Stimulated activated CD4-positive, alpha-beta T cell treated with anti-CD3 and anti-CD28 coated beads, Interleukin-2, amount 100 ng/mL, for 24 hours (primary cell): Measurements from ENCODE around the gene ELOVL3.
"Not testable (repeated sequence)": the region's sequence is repeated elsewhere in the genome, so short reads cannot be mapped to it uniquely, and the experiment has no call there.

Source experiments
- DNase-seq, 2 donors: peaks; one replicate each; pipeline ENCODE4 v3.0.0-alpha.2; 2020

ELOVL3 gene, protein sequence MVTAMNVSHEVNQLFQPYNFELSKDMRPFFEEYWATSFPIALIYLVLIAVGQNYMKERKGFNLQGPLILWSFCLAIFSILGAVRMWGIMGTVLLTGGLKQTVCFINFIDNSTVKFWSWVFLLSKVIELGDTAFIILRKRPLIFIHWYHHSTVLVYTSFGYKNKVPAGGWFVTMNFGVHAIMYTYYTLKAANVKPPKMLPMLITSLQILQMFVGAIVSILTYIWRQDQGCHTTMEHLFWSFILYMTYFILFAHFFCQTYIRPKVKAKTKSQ

GRCh38 chr10:102225646-102226541, at the start of gene ELOVL3:
TSS of gene ELOVL3 (plus strand) at chr10:102226299. CDS start at chr10:102226549, 250 bp downstream.
- peak; percentile 82 to 87 for DNase-seq

- DNase-seq: no peak
Observed at GRCh38 chr10:102184606-102185005, 41.5 kb upstream of the ELOVL3 start.

GRCh38 chr10:102185272-102185671, 40.8 kb upstream of the ELOVL3 start:
- no peak for DNase-seq

GRCh38 chr10:102185811-102186527, 40.1 kb upstream of the ELOVL3 start:
- no peak for DNase-seq

- no peak for DNase-seq
Observed at GRCh38 chr10:102188298-102188940, 37.7 kb upstream of the ELOVL3 start.

DNA sequence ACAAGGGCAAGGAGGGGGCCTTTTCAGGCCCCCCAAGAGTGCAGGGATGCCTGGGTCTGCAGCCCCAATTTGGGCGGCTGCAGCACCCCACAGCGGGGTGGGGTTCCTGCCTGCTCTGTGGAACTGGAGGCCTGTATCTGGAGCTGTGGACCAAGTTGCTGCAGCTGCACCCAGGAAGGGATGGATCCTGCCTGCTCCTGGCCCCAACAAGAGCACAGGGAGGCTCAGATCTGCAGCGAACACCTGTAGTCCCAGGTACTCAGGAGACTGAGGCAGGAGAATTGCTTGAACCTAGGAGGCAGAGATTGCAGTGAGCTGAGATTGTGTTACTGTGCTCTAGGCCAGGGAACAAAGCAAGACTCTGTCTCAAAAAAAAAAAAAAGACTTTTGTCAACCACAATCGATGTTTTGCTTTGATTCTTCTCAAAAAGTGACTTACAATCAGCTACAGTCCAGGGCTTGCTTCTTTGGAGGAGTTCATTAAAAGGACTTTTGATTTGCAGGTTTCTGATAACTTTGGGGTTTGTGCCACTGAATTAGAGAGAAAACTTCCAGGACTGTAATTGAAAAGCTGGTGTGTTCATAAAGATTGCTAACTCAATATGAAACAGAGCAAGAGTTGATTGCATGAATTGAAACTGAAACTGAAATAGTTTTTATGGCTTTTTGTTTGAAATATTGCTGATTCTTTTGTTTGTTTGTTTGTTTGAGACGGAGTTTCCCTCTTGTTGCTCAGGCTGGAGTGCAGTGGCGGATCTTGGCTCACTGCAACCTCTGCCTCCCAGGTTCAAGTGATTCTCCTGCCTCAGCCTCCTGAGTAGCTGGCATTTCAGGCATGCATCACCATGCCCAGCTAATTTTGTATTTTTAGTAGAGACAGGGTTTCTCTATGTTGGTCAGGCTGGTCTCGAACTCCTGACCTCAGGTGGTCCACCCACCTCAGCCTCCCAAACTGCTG, 36.9 kb upstream of the ELOVL3 start:
- DNase-seq: not testable (repeated sequence)

DNA sequence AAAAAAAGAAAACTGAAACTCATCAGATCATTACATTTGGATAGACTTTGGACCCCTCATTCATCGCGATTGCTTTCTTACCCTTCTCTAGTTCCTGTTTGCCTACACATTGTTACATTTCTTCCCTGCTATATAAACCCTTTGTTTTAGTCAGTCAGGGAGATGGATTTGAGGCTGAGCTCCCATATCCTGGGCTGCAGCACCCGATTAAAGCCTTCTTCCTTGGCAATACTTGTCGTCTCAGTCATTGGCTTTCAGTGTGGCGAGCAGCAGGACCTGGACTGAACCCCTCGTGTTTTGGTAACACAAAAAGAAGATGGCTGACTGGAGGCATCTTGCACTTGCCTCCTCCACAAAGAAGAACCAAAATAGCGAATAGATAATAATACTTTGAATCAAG, 34.1 kb upstream of the ELOVL3 start:
- DNase-seq: no peak

- DNase-seq: no peak
Observed at GRCh38 chr10:102195296-102195870, 30.7 kb upstream of the ELOVL3 start.

- DNase-seq: no peak
Observed at GRCh38 chr10:102196893-102197292, 29.2 kb upstream of the ELOVL3 start.

DNA sequence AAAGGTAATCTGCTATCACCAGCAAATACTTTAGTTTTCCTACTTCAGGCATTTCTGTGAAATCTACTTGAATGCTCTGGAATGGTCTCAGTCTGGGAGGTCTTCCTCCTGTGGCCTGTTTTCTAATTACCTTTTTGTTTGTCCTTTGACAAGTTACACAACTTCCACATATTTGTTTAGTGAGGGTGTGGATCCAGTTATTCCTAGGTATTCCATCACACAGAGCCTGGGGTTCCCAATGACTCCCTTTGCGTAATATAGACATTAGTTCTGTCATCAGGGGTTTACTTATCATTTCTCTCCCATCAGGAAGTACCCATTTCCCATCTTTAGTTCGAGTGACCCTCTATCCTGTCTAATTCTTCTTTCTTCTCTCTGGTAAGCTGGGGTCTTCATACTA, 28.1 kb upstream of the ELOVL3 start:
- no peak for DNase-seq

DNA sequence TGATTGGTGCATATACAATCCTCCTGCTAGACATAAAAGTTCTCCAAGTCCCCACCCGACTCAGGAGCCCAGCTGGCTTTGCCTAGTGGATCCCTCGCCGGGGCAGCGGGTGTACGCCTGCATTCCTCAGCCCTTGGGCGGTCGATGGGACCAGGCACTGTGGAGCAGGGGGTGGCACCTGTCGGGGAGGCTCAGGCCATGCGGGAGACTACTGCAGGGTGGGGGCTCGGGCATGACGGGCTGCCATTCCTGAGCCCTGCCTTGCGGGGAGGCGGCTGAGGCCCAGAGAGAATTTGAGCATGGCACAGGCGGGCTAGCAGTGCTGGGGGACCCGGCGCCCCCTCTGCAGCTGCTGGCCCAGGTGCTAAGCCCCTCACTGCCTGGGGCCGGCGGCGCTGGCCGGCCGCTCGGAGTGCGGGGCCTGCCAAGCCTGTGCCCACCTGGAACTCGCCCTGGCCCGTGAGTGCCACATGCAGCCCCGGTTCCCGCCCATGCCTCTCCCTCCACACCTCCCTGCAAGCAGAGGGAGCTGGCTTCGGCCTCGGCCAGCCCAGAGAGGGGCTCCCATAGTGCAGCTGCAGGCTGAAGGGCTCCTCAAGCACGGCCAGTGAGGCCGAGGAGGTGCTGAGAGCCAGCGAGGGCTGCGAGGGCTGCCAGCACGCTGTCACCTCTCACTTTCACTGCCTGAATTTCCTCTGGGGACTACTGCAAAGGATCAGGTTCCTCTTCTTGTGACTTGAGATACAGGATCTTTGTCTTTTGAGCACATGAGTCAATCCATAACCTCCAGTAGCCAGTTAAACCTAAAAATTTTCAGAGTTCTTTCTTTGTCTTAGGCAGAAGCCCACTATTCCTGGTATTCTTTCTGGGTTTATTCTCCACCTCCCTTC, 25.1 kb upstream of the ELOVL3 start:
- no peak for DNase-seq

- DNase-seq: no peak
Observed at GRCh38 chr10:102202386-102202785, 23.7 kb upstream of the ELOVL3 start.

- no peak for DNase-seq
Observed at GRCh38 chr10:102208311-102209035, 17.6 kb upstream of the ELOVL3 start.

DNA sequence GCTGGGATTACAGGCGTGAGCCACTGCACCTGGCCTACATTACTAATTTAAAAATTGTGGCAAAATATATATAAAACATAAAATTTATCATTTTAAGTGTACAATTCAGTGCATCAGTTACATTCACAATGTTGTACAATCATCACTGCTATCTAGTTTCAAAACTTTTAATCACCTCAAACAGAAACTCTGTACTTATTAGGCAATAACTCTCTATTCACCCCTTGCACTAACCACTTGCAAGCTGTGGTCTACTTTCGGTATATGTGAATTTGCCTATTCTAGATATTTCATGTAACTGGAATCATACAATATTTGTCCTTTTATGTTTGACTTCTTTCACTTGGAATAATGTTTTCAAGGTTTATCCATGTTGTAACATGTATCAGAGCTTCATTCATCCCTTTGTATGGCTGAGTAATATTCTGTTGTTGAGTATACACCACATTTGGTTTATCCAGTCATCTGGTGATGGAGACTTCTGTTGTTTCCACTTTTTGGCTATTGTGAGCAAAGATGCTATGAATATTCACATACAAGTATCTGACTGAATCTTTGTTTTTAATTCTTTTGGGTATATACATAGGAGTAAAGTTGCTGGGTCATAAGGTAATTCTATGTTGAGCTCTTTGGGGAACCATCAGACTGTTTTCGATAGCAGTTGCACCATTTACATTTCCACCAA, 14.3 kb upstream of the ELOVL3 start:
- DNase-seq: no peak

GRCh38 chr10:102213599-102213998, 12.5 kb upstream of the ELOVL3 start:
- not testable (repeated sequence) for DNase-seq

DNA sequence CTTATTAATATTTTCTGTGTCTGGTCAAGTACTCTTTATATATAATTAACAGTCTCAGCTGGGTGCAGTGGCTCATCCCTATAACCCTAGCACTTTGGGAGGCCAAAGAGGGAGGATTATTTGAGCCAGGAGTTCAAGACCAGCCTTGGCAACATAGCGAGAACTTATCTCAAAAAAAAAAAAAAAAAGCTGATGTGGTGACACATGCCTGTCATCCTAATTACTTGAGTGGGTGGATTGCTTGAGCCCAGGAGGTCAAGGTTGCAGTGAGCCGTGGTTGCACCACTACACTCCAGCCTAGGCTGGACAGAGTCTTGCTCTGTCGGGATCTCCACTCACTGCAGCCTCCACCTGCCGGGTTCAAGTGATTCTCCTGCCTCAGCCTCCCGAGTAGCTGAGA, 6.7 kb upstream of the ELOVL3 start:
- DNase-seq: no peak

GRCh38 chr10:102220612-102221011, 5.5 kb upstream of the ELOVL3 start:
- no peak for DNase-seq

DNA sequence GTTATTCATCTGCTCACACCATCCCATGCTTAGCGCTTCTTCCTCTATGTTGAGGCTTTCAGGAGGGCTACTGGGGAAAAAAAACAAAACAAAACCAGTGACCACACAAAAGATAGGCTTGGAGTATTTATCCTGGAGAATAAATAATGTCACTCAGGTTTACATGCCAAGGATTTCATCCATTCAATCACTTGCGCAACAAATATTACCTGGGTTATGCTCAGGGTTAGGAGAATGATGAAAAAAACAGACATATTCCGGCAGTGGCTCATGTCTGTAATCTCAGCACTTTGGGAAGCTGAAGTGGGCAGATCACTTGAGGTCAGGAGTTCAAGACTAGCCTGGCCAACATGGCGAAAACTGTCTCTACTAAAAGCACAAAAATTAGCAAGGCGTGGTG, 3.3 kb upstream of the ELOVL3 start:
- no peak for DNase-seq

DNA sequence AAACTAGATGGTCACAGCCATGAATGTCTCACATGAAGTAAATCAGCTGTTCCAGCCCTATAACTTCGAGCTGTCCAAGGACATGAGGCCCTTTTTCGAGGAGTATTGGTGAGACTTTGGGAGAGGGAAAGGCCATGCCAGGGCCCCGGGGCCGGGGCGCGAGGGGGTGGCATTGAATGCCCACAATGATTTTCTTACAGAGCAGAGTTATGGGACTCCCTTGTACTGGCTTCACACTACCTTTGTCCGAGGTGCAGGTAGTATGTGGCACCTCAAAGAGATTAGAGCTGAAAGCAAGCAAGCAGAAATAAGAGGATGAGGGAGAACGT, 407 bp downstream of the ELOVL3 start:
- no peak for DNase-seq
